ENCODE results near the gene GET3.
A peak's percentile ranks its signal among the peaks of the same experiment; 100 is the strongest.

GET3 gene

GRCh38 chr19:12779162-12779993, 42.1 kb downstream of the GET3 start:
- no peak for DNase-seq (ENCODE audit: low spot score)

GRCh38 chr19:12782174-12782423, 44.8 kb downstream of the GET3 start:
- DNase-seq (ENCODE audit: low spot score): no peak

GRCh38 chr19:12782424-12783290, 45.4 kb downstream of the GET3 start:
- DNase-seq (ENCODE audit: low spot score): peak; percentile 93

GRCh38 chr19:12783291-12783848, 46.1 kb downstream of the GET3 start:
- DNase-seq (ENCODE audit: low spot score): no peak

GRCh38 chr19:12783849-12784393, 46.6 kb downstream of the GET3 start:
- no peak for DNase-seq (ENCODE audit: low spot score)

- no peak for DNase-seq (ENCODE audit: low spot score)
Observed at GRCh38 chr19:12784394-12784870, 47.1 kb downstream of the GET3 start.

GRCh38 chr19:12784871-12785430, 47.7 kb downstream of the GET3 start:
- no peak for DNase-seq (ENCODE audit: low spot score)

GRCh38 chr19:12785431-12786031, 48.2 kb downstream of the GET3 start:
- no peak for DNase-seq (ENCODE audit: low spot score)

- DNase-seq (ENCODE audit: low spot score): no peak
Observed at GRCh38 chr19:12786141-12786870, 49.0 kb downstream of the GET3 start.

- DNase-seq (ENCODE audit: low spot score): no peak
Observed at GRCh38 chr19:12786952-12787351, 49.7 kb downstream of the GET3 start.

- DNase-seq (ENCODE audit: low spot score): no peak
Observed at GRCh38 chr19:12787458-12787857, 50.2 kb downstream of the GET3 start.

GRCh38 chr19:12788042-12788681, 50.9 kb downstream of the GET3 start:
- DNase-seq (ENCODE audit: low spot score): no peak

- no peak for DNase-seq (ENCODE audit: low spot score)
Observed at GRCh38 chr19:12788682-12789097, 51.4 kb downstream of the GET3 start.

GRCh38 chr19:12789098-12789903, 52.0 kb downstream of the GET3 start:
- DNase-seq (ENCODE audit: low spot score): no peak

- DNase-seq (ENCODE audit: low spot score): peak; percentile 95
Observed at GRCh38 chr19:12789904-12790619, 52.8 kb downstream of the GET3 start.

GRCh38 chr19:12790628-12791344, 53.5 kb downstream of the GET3 start:
- no peak for DNase-seq (ENCODE audit: low spot score)

- peak; percentile 98 for DNase-seq (ENCODE audit: low spot score)
Observed at GRCh38 chr19:12791345-12792050, 54.2 kb downstream of the GET3 start, which contains the start of gene JUNB. Gene JUNB, plus strand, starts transcription at chr19:12791486. Its CDS starts 286 bp downstream, at chr19:12791772.
